ENCODE measurements around the gene PRKN. TPM values are rescaled to one million over a fixed set of nuclear protein-coding genes. Genes with fewer than 3 reads are reported as not detected.

PRKN gene
- total RNA-seq, 1 experiment from 2014 or later, result 2.0 TPM

DNA sequence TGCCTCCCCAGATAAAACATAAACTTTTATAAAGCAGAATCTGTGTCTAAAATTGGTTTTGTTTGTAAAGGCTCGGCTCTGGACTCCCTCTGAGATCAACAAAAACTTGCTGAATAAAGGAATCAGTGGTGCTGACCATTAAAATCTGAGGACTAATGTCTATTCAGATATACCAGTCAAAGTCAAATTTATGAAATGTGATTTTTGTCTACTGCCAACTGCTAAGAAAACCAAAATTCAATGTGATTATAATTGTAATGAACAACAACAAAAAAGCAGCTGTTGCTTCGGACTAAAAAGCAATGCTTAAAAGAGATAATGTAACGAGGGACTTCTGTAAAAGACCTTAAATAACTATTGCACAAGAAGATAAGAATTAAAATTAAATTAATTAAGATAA lies 26.6 kb downstream of the PRKN start:
- Histone ChIP-seq H3K79me1 (ENCODE audit: insufficient read depth, low read depth, low read length, poor library complexity, severe bottlenecking) (no peaks in the 10 kb centered on the region), H3K14ac (ENCODE audit: insufficient read depth, low read length) (no peak overlapping the region), H2AFZ (ENCODE audit: low read length) (no peak overlapping the region), H3K23ac (ENCODE audit: insufficient read length, low read depth, low read length) (no peak overlapping the region), H2AK5ac (ENCODE audit: insufficient read length, low read length) (no peak overlapping the region), H3K4me1 (ENCODE audit: insufficient read depth, low read length) (no peaks in the 10 kb centered on the region), H4K91ac (ENCODE audit: insufficient read length, low read depth, low read length) (no peak overlapping the region), H4K20me1 (ENCODE audit: control insufficient read depth, insufficient read depth, insufficient read length) (no peaks in the 10 kb centered on the region), H4K8ac (replicated peaks; ENCODE audit: insufficient read length, low read depth, low read length) (no peak overlapping the region), H3K79me2 (ENCODE audit: insufficient read depth, low read length) (no peaks in the 10 kb centered on the region), H3K9me3 (ENCODE audit: control insufficient read depth, low read depth, low read length) (no peaks in the 10 kb centered on the region), H3K27ac (ENCODE audit: insufficient read length, low read depth, low read length) (no peak overlapping the region), H3K23me2 (ENCODE audit: insufficient read length, low read depth, low read length, poor library complexity, severe bottlenecking) (no peaks in the 10 kb centered on the region), H2BK5ac (ENCODE audit: insufficient read length, low read length) (no peak overlapping the region), H3K18ac (ENCODE audit: insufficient read length, low read depth, low read length) (no peak overlapping the region), H2BK120ac (ENCODE audit: low read depth, low read length, poor library complexity, severe bottlenecking) (no peak overlapping the region), H3T11ph (ENCODE audit: low read length) (no peak overlapping the region), H2BK20ac (ENCODE audit: low read depth, low read length, poor library complexity, severe bottlenecking) (no peak overlapping the region), H3K56ac (ENCODE audit: insufficient read length, low read depth, low read length) (no peak overlapping the region), H3K4me2 (ENCODE audit: insufficient read depth, insufficient read length, low read length) (no peak overlapping the region), H2BK12ac (ENCODE audit: insufficient read length, low read depth, low read length) (no peak overlapping the region), H3K27me3 (ENCODE audit: insufficient read depth, low read length) (no peaks in the 10 kb centered on the region), H3K9ac (ENCODE audit: extremely low read depth, insufficient read length, low read length) (no peak overlapping the region), H4K5ac (ENCODE audit: insufficient read length, low read depth, low read length) (no peak overlapping the region), H3K4ac (ENCODE audit: low read depth, low read length) (no peak overlapping the region), H2BK15ac (ENCODE audit: low read depth, low read length) (no peak overlapping the region)
- Mint-ChIP-seq H3K27me3 (ENCODE audit: low read depth) (no peaks in the 10 kb centered on the region), H3K4me3 (no peak overlapping the region), H3K36me3 (ENCODE audit: insufficient read depth in 1 of 3, low read depth in 3 of 3) (no peaks in the 10 kb centered on the region), H3K27ac (no peak overlapping the region), H3K9me3 (no peaks in the 10 kb centered on the region), H3K4me1 (peaks cover 0 to 5% of the 10 kb centered on the region in 2 experiments; a peak in 2 of 4 replicates)
- no CpG with 5 or more reads among the region's 3 CpGs for WGBS (ENCODE audit: extremely low coverage, insufficient read length, low lambda C conversion rate)
- DNase-seq, result no peak
- TF ChIP-seq, protein P1, sequence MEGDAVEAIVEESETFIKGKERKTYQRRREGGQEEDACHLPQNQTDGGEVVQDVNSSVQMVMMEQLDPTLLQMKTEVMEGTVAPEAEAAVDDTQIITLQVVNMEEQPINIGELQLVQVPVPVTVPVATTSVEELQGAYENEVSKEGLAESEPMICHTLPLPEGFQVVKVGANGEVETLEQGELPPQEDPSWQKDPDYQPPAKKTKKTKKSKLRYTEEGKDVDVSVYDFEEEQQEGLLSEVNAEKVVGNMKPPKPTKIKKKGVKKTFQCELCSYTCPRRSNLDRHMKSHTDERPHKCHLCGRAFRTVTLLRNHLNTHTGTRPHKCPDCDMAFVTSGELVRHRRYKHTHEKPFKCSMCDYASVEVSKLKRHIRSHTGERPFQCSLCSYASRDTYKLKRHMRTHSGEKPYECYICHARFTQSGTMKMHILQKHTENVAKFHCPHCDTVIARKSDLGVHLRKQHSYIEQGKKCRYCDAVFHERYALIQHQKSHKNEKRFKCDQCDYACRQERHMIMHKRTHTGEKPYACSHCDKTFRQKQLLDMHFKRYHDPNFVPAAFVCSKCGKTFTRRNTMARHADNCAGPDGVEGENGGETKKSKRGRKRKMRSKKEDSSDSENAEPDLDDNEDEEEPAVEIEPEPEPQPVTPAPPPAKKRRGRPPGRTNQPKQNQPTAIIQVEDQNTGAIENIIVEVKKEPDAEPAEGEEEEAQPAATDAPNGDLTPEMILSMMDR (conservative IDR thresholded peaks at IDR 0.05), result no peak
